NCI-H1930 (cell line): Measurements from ENCODE around the gene RGCC.

Experiments
- DNase-seq, 2 experiments: peaks; one replicate each; lab custom pipeline; 2025; lab: John Stamatoyannopoulos, UW

RGCC gene

DNA sequence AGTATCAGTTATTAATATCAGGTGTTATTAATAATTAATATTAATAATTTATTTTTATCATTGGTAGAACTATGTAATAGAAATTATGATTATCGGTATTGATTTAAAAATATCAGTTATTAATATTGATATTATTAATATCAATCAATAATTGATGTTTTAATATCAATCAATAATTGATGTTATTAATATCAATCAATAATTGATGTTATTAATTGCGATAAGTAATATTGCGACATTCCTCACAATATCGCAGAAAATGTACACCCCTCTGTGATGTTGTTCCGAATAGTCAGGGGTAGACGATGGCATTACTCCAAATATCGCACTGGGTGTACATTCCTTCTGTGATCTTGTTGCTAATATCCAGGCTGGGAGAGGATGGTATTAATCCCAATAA lies 3.7 kb upstream of the RGCC start:
- no peak for DNase-seq

DNA sequence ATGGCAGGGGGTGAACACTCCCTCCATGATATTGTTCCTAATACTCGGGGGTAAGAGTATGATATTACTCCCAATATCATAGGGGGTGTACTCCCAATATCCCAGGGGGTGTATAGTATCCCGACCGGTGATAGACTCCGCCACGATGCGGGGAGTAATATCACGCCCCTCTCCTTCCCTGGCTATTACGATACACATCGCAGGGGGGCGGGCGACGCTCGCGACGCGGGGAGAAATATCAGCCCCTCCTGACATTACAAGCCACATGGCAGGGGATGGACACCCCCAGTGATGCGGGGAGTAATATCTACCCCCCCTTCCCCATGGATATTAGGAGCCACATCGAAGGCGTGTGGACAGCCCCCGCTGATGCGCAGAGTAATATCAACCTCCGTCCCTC lies 3.2 kb upstream of the RGCC start:
- DNase-seq, result no peak

DNA sequence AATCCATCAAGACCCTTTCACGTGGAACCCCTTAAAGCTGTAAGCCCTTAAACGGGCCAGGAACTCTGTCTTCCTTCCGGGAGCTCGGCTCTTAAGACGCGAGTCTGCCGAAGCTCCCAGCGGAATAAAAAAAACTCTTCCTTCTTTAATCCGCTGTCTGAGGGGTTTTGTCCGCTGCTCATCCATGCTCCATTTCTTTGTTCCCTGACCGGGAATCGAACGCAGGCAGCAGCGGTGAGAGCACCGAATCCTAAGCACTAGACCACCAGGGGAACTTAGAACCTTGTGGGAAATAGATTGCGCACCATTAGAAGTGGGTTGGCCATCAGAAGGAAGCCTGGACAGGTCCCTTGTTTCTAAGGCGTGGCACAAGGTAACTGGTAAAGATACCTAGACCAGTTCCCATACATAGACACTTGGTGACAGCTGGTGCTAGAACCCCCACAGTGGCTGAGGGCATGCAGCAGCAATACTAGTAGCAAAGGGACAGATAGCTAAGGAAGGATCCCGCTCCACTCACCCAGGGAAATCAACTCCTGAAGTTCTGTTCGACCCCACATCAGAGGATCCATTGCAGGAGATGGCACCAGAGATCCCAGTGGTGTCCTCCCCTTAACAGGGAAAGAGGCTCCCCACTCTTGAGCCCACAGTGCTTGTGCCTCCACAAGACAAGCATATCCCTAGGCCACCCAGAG lies 1.5 kb upstream of the RGCC start:
- no peak for DNase-seq

DNA sequence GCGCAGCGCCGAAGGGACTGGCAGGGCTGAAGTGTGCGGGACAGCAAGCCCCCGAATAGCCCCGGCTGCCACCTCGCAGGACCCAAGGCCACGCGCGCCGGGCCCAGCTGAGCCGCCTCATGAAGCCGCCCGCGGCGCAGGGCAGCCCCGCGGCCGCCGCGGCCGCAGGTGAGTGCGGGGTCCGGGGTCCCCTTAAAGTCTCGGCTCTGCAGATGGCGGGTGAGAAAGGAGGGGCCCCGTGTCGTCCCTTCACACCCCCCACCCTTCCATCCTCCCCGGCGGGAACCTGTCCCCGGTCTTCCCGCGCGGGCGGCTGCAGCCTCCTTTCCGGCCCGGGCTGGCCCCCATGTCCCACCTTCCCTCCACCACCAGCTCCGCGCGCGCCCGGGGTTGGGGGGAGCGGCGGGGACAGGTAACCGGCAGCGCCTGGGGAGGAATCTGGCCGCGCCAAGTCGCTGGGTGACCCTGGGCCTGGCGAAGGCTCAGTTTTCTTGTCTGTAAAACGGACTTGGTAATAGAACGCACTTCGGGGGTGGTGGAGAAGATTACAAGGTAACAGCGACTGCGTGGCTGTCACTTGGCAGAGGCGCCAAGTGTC lies 338 bp downstream of the RGCC start:
- DNase-seq, result no peak

DNA sequence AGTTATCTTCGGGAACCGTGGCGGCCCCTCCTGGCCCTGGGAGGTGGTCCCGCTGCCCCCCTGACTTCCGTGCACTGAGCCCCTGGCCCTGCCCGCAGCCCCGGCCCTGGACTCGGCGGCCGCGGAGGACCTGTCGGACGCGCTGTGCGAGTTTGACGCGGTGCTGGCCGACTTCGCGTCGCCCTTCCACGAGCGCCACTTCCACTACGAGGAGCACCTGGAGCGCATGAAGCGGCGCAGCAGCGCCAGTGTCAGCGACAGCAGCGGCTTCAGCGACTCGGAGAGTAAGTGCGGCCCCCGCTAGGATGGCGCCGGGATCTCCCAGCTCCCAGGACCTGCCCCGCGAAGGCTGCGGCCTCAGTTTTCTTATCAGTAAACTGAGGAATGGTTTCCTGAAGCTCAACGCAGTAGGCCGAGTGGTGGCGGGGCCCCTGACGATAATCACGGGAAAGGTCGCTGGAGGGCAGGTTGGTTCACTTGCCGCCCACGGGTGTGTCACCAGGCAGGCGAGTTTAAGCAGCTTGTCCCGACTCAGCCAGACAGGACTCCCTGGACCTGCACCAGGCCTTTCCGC lies 924 bp downstream of the RGCC start:
- no peak for DNase-seq

DNA sequence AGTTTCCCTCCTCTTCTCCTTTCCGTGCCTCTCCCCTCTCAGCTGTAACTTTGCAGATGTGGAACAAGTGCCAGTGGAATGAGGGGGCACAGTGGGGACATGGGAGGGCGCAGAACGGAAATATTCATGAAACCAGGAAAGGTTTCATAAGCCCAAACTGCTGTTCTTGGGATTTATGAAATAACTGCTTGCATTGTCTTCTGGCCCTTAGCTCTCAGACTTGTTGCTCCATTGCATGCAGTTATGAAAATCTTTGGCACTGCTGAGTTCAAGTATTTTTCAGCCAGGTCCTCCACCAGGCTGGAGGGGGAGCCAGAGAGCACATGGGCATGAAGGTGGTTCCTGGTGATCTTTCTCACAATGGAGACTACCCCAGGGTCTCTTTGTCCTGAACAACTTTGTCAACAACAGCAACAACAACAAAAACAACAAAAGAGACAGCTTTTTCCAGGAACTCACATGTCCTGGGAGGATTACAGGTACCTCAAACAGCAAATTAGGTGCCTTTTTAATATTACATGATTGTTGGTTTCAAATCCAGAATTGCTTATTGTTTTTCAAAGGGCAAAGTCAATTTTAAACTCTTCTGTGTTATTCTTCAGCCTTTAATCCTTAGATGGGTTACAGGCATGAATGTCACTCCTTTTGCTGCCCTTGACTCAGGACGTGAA lies 1.5 kb downstream of the RGCC start:
- no peak for DNase-seq

DNA sequence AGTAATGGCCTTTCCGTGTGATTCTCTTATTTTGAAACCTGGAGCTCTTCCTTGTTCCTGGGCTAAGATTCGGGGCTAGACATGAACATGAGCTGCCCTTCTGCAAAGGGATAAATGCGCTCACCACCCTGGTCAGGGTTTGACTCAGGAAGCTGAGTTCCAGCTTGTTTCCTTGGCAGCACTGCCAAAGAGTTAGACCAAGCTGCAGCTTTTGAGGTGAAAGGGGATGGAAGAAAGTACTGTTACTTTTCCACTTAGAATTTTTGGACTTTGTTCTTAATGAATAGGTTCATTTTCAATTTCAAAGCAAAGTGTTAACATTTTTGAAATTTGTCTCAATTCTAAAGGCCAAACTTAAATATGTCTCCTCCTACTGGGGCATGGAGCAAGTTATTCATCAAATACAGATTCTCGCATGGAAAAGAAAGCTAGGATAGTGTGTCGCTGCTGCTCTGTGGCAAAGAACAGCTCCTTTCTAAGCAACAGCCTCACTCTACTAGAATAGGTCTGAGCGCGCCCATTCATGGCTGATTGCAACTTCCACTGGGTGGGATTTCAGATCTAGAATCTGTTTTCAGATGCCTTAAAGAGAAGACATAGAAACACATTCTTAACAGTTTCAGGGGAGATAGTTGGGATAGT lies 2.2 kb downstream of the RGCC start:
- DNase-seq, result no peak

DNA sequence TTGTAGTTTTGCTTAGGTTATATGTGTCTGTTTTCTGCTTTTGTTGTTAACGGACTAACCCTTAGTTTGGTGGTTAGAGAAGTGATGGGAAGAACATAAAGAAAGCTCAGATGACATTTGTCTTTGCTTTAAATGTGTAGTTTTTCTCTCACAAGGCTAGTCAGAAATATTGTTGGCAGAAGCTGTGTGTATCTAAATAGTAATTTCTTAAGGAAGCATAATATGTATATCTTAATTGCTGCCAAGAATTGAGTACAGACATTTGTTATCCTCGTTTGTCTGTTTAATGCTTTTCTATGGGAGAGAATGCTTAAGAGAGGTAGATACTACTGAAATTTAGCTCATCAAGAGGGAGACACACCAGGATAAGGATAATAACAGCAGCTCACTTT lies 2.7 kb downstream of the RGCC start:
- DNase-seq, result no peak

DNA sequence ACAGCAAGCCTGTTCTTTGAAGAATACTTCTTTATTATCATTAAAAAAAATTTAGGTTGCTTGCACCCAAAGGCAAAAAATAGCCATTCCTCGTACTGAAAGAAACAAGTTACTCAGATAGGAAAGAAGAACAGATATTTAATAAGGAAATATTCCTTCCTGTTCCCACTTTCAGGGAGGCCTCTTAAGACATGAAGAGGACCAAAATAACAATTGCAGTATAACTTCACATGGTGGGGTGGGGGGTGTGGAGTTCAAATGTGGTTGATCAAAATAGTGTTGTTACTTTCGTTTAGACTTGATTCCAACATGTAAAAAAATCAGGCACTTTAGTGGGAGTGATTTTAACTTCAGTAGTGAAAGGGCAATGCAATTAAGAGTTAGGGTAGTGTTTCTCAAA lies 3.6 kb downstream of the RGCC start:
- no peak for DNase-seq

DNA sequence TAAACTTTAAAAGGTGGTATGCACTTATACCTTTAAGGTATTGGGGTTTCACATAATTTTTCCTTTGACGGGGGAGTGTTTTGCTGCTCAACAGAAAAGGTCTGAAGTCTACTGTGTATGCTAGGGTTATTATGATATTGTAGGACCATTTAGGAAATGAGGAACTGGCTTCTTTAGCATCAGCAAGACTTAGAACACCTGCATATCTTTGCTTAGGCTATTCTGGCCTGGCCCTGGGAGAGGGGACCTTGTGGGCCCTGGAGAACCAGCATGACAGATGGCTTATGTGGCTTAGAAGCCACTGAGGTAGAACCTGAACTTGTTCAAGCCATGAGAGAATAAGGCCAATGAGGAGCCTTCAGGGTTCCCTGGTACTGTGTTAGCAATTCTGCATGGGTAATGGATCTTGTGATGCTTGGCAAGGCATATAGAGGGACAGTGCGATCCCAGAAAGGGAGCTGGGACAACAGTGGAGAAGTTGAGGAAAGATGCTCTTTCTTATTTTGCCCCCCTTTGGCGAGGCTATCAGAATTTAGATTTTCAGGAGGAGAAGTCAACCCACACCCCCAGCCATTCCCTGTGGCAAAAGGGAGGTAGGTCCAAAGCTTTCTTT lies 4.3 kb downstream of the RGCC start:
- DNase-seq, result no peak

DNA sequence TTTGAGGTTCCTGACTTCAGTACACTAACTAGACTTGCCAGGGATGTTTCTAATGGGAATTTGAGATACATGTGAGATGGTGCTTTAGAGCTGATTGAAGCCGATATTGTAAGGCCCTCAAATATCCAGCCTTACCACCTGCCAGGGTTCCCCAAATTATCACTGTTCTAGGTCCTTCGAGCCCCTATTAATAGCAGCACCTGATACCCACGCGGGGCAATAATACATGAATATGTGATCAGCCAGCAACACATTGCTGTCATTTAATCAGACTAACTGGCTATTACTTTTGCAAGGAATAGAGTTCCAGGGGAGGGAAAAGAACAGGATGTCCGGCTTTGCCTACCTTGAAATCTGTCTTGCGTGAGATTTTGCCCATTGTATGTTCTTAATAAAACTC lies 5.1 kb downstream of the RGCC start:
- DNase-seq, result no peak

DNA sequence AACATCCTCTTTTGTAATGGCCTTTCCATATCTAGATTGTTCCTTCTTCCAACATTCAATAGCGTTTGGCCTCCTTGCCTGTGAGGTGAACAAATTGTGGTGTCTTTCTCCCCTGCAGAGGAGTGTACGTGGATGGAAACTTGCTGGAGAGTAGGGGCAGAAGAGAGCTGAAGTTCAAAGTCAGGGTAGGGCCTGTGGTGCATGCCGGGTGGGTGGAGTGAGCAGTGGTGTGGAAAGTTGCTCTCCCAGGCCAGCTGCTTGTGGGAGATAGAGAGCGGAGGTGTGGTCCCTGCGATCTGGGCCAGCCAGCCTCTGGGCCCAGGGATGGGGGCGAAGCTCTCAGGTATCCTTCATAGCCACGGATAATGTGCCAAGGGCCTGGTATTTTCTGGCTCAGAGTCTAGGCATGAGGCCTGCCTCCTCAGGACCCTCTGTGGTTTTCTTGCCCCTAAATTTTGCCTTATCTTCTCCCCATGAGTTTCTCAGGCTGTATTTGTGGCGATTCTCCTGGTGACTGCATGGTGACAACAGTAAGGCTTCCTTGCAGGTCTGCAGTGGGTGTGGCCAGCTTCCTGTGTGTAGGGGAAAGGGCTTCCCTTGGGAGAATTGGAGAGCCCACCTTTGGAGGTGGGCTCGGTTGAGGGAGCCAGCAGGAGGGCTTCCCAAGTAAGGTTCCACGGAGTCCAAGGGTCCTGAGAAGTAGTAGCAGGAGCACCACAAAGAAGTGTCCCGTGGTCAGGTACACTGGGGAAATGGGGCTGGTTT lies 6.7 kb downstream of the RGCC start:
- no peak for DNase-seq

DNA sequence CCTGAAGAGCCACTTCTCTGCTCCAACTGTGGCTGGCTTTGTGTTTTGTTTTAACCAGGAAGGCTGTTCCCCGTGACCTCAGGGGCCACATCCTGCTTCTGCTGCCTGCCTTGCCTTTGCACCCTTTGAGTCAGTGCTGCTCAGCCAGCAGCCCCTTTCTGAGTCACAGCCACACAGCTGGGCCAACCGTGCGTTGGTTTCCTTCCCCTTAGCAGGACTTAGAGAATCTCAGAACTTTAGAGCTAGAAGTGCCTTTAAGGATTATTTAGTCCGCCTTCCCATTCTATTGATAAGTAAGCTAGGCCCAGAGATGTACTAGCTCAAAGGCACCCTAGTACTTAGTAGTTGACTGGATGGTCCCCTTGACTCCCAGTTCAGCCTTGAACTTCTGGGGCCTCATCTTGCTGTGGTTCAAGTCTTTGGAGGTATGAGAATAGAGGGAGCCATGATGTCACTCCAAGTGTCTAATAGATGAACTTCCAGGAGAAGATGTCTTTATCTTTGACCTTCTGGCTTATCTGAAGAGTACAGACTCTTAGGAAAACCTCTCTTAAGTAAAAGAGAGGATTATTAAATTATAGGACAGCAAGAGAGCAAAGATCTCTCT lies 8.0 kb downstream of the RGCC start:
- DNase-seq, result no peak

DNA sequence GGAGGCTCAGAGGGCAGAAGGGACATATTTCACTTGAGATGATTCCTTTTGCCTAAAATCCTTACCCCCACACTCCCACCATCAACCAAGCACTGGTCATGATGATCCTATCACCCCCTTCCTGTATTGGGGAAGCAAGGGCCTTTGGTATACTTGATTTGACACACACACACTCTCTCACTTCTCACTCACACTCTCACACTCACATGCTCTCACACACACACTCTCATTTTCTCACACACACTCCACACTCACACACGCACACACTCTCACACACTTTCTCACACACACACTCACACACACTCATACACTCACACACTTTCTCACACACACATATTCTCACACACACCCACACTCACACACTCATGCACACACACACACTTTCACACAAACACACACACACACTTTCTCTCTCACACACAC lies 8.6 kb downstream of the RGCC start:
- DNase-seq, result no peak

DNA sequence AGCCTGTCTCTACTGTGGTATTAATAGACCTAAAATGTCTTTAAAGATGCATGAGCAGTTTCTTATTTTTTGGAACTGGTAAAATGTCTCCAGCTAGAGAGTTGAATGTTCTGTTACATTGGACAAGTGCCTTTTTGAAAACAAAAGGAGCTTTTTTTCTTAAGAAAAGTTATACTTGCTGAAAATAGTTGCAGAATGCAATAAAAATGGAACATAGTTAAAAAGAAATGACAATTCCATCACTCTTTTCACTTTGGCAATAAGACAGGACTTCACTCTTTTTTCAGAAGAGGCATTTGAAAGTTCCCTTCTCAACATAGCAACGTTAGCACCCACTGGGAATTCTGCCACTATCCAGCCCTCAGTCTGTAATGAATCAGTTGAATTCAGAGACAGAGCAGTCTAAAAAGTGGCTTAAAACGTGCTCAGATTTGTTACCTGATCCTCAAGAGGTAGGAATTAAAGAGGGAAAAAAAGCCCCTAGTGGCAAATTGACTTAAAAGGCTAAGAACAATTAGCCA lies 10.1 kb downstream of the RGCC start:
- DNase-seq, result no peak

DNA sequence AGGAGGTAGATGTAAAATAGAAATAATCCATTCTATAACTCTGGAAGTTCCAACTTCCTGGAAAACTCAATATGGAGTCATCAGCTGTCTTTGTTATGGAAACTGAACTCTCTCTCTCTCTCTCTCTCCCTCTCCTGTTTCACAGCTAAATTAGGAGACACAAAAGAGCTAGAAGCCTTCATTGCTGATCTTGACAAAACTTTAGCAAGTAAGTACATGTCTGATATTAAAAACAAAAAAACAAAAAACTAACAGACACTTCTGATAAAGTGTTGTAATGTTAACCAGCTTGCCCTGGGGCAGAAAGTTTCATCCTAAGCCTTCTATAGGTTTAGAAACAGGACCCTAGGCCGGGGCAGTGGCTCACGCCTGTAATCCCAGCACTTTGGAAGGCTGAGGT lies 11.3 kb downstream of the RGCC start:
- DNase-seq, result no peak

DNA sequence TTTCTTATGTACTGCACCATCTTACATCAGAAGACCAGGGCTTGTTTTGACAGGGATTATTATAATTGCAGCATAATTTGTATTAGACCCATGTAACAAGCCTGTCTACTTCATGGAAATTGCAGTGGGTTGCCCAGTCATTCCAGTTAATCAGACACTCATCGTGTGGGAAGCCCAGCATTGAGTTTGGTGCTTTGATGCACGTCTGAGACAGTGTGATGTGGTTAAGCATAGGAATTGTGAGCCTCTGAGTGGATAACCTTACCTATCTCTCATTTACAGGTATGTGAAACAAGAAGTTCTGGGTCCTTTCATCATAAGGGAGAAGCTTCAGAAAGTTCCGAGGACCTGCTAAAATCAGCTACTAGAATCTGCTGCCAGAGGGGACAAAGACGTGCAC lies 12.8 kb downstream of the RGCC start:
- no peak for DNase-seq

DNA sequence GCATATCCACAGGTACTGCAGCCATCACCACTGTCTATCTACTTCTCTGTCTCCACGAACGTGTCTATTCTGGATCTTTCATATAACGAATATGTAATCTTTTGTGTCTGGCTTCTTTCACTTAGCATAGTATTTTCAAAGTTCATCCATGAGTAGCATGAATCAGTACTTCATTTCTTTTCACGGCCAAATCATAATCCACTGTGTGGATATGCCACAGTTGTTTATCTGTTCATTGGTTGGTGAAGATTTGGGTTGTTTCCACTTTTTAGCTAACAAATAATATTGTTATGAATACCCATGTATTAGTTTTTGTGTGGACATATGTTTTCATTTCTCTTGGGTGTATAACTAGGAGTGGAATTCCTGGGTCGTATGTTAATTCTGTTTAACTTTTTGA lies 14.4 kb downstream of the RGCC start:
- no peak for DNase-seq

DNA sequence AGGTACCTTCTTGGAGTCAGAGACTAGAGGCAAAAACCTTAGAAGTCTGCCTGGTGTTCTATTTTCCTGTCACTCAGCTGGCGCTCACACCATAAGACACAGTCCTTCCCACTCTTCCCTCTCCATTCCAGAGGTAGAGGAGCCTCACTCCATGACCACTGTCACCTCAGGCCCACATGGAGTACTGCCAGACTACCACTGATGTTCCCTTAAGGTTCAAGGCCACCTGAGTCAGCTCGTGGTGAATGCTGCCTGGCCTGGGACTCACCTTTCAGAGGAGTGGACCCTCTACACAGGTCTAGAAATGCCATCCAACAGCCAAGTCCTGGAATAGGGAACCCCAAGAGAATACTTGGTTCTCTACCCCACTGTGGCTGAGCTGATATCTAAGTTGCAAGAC lies 29.9 kb downstream of the RGCC start:
- DNase-seq, result no peak

DNA sequence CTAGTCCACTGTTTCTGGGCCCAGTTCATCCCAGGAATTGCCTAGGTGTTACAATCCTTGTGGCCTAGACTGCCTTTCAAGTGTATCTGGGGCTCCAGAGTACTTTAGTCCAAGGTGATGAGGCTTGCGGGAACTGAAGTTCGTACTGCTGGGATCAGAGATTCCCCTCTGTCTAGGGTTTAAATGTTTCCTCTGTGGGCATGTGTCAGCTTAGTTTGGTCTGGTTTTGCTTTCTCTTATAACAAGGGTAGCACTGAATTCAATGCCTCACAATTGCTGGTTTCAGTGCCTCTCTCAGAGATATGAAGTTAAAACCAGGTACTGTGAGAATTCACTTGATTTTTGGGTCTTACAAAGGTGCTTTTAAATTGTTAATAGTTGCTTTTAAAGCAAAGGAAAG lies 30.8 kb downstream of the RGCC start:
- DNase-seq, result no peak
